ENCODE results near the gene KLC1.

The KLC1 gene

GRCh38 chr14:103746701-103747100, 117.7 kb downstream of the KLC1 start:
- TF ChIP-seq CTCF (IDR thresholded peaks at IDR 0.05; ENCODE audit: insufficient read depth, low read length, poor library complexity, severe bottlenecking) (no peak), EZH2phosphoT487 (conservative IDR thresholded peaks at IDR 0.05; ENCODE audit: low read length) (no peak)
- Histone ChIP-seq H3K79me2 (ENCODE audit: insufficient read depth, low read length) (no peaks in the 10 kb centered on the region), H2AFZ (ENCODE audit: low read depth, low read length, severe bottlenecking) (no peak overlapping the region), H3K36me3 (ENCODE audit: low read length) (no peaks in the 10 kb centered on the region), H3K9me2 (replicated peaks; ENCODE audit: insufficient read depth, low read length) (no peaks in the 10 kb centered on the region), H3K9ac (ENCODE audit: low read length) (no peak overlapping the region), H3K27ac (ENCODE audit: low read depth, low read length) (no peak overlapping the region), H4K20me1 (ENCODE audit: low read depth, low read length) (no peaks in the 10 kb centered on the region), H3F3A (ENCODE audit: insufficient read depth) (peaks cover 4% of the 10 kb centered on the region; the same call in 1 of the 2 replicates), H3K27me3 (ENCODE audit: low read length) (no peaks in the 10 kb centered on the region), H3K4me2 (ENCODE audit: low read depth, low read length, poor library complexity, severe bottlenecking) (no peak overlapping the region), H3K9me3 (ENCODE audit: insufficient read depth, low read length) (no peaks in the 10 kb centered on the region), H3K4me3 (ENCODE audit: insufficient read depth, low read length, poor library complexity, severe bottlenecking) (no peak overlapping the region)

GRCh38 chr14:103748534-103748857, 119.5 kb downstream of the KLC1 start:
- Histone ChIP-seq H3K4me2 (ENCODE audit: low read depth, low read length, poor library complexity, severe bottlenecking) (peak overlapping the region; percentile 50), H3F3A (ENCODE audit: insufficient read depth) (peaks cover 4% of the 10 kb centered on the region; the same call in 1 of the 2 replicates), H3K9me3 (ENCODE audit: insufficient read depth, low read length) (no peaks in the 10 kb centered on the region), H3K79me2 (ENCODE audit: insufficient read depth, low read length) (no peaks in the 10 kb centered on the region), H3K27me3 (ENCODE audit: low read length) (no peaks in the 10 kb centered on the region), H3K9ac (ENCODE audit: low read length) (peak overlapping the region; percentile 39), H3K4me3 (ENCODE audit: insufficient read depth, low read length, poor library complexity, severe bottlenecking) (peak overlapping the region; percentile 1), H2AFZ (ENCODE audit: low read depth, low read length, severe bottlenecking) (peak overlapping the region; percentile 42), H3K27ac (ENCODE audit: low read depth, low read length) (peak overlapping the region; percentile 52), H3K36me3 (ENCODE audit: low read length) (no peaks in the 10 kb centered on the region), H4K20me1 (ENCODE audit: low read depth, low read length) (no peaks in the 10 kb centered on the region), H3K9me2 (replicated peaks; ENCODE audit: insufficient read depth, low read length) (no peaks in the 10 kb centered on the region)
- TF ChIP-seq EZH2phosphoT487 (conservative IDR thresholded peaks at IDR 0.05; ENCODE audit: low read length) (no peak), CTCF (IDR thresholded peaks at IDR 0.05; ENCODE audit: insufficient read depth, low read length, poor library complexity, severe bottlenecking) (no peak)

GRCh38 chr14:103749452-103749851, 120.4 kb downstream of the KLC1 start:
- Histone ChIP-seq H3K27ac (ENCODE audit: low read depth, low read length) (peak overlapping the region; percentile 52; the same call in 1 of the 2 replicates), H3K9me3 (ENCODE audit: insufficient read depth, low read length) (no peaks in the 10 kb centered on the region), H4K20me1 (ENCODE audit: low read depth, low read length) (no peaks in the 10 kb centered on the region), H2AFZ (ENCODE audit: low read depth, low read length, severe bottlenecking) (peak overlapping the region; percentile 42), H3F3A (ENCODE audit: insufficient read depth) (peaks cover 4% of the 10 kb centered on the region; the same call in 1 of the 2 replicates), H3K79me2 (ENCODE audit: insufficient read depth, low read length) (no peaks in the 10 kb centered on the region), H3K4me3 (ENCODE audit: insufficient read depth, low read length, poor library complexity, severe bottlenecking) (no peak overlapping the region), H3K9ac (ENCODE audit: low read length) (peak overlapping the region; percentile 39; the same call in 1 of the 2 replicates), H3K9me2 (replicated peaks; ENCODE audit: insufficient read depth, low read length) (no peaks in the 10 kb centered on the region), H3K27me3 (ENCODE audit: low read length) (no peaks in the 10 kb centered on the region), H3K4me2 (ENCODE audit: low read depth, low read length, poor library complexity, severe bottlenecking) (peak overlapping the region; percentile 50), H3K36me3 (ENCODE audit: low read length) (no peaks in the 10 kb centered on the region)
- TF ChIP-seq EZH2phosphoT487 (conservative IDR thresholded peaks at IDR 0.05; ENCODE audit: low read length) (no peak), CTCF (IDR thresholded peaks at IDR 0.05; ENCODE audit: insufficient read depth, low read length, poor library complexity, severe bottlenecking) (no peak)

Data from SU-DHL-6 (cell line).